Suppressor macrophage treated with lipopolysaccharide for 4 hours (primary cell): ENCODE data around the gene PDE9A.

Experiments
- DNase-seq: peaks from one replicate; pipeline ENCODE4 v3.0.0-alpha.2; 2020

PDE9A gene

GRCh38 chr21:42760951-42761751 is 107.7 kb downstream of the PDE9A start:
- DNase-seq = no peak

- DNase-seq = no peak
Measured at GRCh38 chr21:42761776-42762335, 108.4 kb downstream of the PDE9A start.

GRCh38 chr21:42763581-42764442 is 110.4 kb downstream of the PDE9A start:
- DNase-seq = peak; percentile 73

GRCh38 chr21:42764443-42764760 is 111.0 kb downstream of the PDE9A start:
- no peak for DNase-seq

GRCh38 chr21:42764883-42765282 is 111.5 kb downstream of the PDE9A start:
- DNase-seq = no peak

- DNase-seq = no peak
Measured at GRCh38 chr21:42765656-42766055, 112.2 kb downstream of the PDE9A start.

- no peak for DNase-seq
Measured at GRCh38 chr21:42766739-42767560, 113.5 kb downstream of the PDE9A start.

GRCh38 chr21:42767561-42767835 is 114.1 kb downstream of the PDE9A start:
- DNase-seq = no peak

- DNase-seq = no peak
Measured at GRCh38 chr21:42768324-42769121, 115.1 kb downstream of the PDE9A start.

- DNase-seq = no peak
Measured at GRCh38 chr21:42769183-42769819, 115.9 kb downstream of the PDE9A start.

- DNase-seq = no peak
Measured at GRCh38 chr21:42769820-42770716, 116.6 kb downstream of the PDE9A start.

- DNase-seq = no peak
Measured at GRCh38 chr21:42770717-42771502, 117.5 kb downstream of the PDE9A start.

- no peak for DNase-seq
Measured at GRCh38 chr21:42771503-42771805, 118.0 kb downstream of the PDE9A start.

- DNase-seq = no peak
Measured at GRCh38 chr21:42775123-42775522, 121.7 kb downstream of the PDE9A start.

GRCh38 chr21:42775891-42776290 is 122.5 kb downstream of the PDE9A start:
- DNase-seq = no peak

- DNase-seq = no peak
Measured at GRCh38 chr21:42777064-42777756, 123.8 kb downstream of the PDE9A start.

GRCh38 chr21:42777757-42778344 is 124.4 kb downstream of the PDE9A start:
- DNase-seq = no peak

GRCh38 chr21:42779431-42779861 is 126.0 kb downstream of the PDE9A start:
- no peak for DNase-seq

- DNase-seq = no peak
Measured at GRCh38 chr21:42780617-42781016, 127.2 kb downstream of the PDE9A start.
